MCF 10A (cell line): Measurements from ENCODE around the gene C2CD4D. TPM values are rescaled to one million over a fixed set of nuclear protein-coding genes. Genes with fewer than 3 reads are reported as not detected.

ENCODE experiments used
- BruUV-seq: library from RNA; stranded (reverse); fragments of 400-500 nt; replicated peaks from 2 replicates; lab custom pipeline; 2021; lab: Mats Ljungman, UMichigan
- CTCF ChIA-PET: fragments of 300-600 bp; sonication (Branson Sonifier 250); formaldehyde crosslinking; extraction: SDS; loops from one replicate; lab custom pipeline; 2021; ENCODE audit warnings: antibody characterized with exemption, inconsistent platforms; lab: Yijun Ruan, JAX
- POLR2A ChIA-PET: fragments of 300-600, 350-650 bp; sonication (Branson Sonifier 250); formaldehyde crosslinking; extraction: SDS; loops from one replicate; lab custom pipeline; 2020; ENCODE audit warnings: antibody characterized with exemption, inconsistent platforms; lab: Yijun Ruan, JAX
- DNase-seq: peaks from one replicate; pipeline ENCODE4 v3.0.0-alpha.2; 2018; ENCODE audit not compliant: unreplicated experiment
- H3K27ac Mint-ChIP-seq: one replicate; pipeline ENCODE4 v1.8.0; 2022; ENCODE audit warnings: mild to moderate bottlenecking, low read depth, mixed read lengths; ENCODE audit not compliant: unreplicated experiment
- H3K27me3 Mint-ChIP-seq: one replicate; pipeline ENCODE4 v1.8.0; 2022; ENCODE audit warnings: mixed read lengths; ENCODE audit not compliant: insufficient read depth, unreplicated experiment
- H3K36me3 Mint-ChIP-seq: one replicate; pipeline ENCODE4 v1.8.0; 2022; ENCODE audit warnings: mild to moderate bottlenecking, moderate library complexity, mixed read lengths; ENCODE audit not compliant: insufficient read depth, unreplicated experiment
- H3K4me1 Mint-ChIP-seq: one replicate; pipeline ENCODE4 v1.8.0; 2022; ENCODE audit warnings: mixed read lengths; ENCODE audit not compliant: insufficient read depth, unreplicated experiment
- H3K4me3 Mint-ChIP-seq: one replicate; pipeline ENCODE4 v1.8.0; 2022; ENCODE audit warnings: mild to moderate bottlenecking, moderate library complexity, mixed read lengths; ENCODE audit not compliant: unreplicated experiment
- H3K9me3 Mint-ChIP-seq: one replicate; pipeline ENCODE4 v1.8.0; 2022; ENCODE audit warnings: mixed read lengths; ENCODE audit not compliant: unreplicated experiment
- intact Hi-C: fragments of 100-400 bp; cut with micrococcal nuclease; formaldehyde crosslinking; loops from 2 replicates; pipeline ENCODE4 v1.14.1; 2022
- total RNA-seq: library from RNA; stranded (reverse); gene quantifications from 2 replicates; pipeline ENCODE4 v1.2.3, GENCODE V29; 2022
- TF ChIP-seq, protein P1 (sequence below): fragments of 200-600 bp; IDR thresholded peaks from one replicate; pipeline ENCODE4 v1.8.0; 2022; ENCODE audit warnings: antibody characterized with exemption, mild to moderate bottlenecking; ENCODE audit not compliant: unreplicated experiment

The C2CD4D gene
- total RNA-seq, 1 experiment from 2014 or later, result not detected

DNA sequence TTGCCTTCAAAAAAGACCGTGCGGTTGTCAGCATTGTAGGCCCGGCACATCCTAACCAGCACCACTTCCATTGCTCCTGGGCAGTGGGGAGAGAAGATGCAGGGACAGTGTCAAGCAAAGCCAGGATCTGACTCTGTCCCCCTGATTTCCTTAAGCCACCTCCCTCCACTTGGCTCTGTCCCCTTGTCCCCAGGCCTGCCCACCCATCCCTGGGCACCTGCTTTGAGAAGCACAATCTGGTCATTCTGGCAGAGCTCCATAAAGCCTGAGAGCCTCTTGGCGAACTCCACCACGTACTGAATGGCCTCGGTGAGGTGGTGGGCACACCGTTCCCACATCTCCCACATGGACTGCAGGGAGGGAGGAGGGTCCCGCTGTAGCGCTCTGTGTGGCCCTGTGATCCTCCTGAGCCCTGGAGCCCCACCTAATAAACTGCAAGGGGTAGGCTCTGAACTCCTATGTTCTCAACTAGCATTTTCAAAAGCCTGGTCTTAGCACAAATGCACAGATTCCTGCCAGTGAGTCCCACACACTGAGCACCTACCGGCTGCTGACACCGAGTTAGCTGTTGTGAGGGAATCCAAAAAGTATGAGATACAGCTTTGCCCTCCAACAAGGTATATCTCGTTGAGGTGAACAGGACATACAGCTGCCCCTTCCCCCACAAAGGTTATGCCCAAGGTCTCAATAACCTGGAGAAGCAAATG is 26.2 kb downstream of the C2CD4D start:
- POLR2A ChIA-PET, result interaction anchor here (0.6 kb wide), 1 partner anchor 462 kb away, joined by 4 read pairs; no protein-coding TSS in a partner anchor
- intact Hi-C loops, result no loop called here
- CTCF ChIA-PET, result interaction anchor here (0.6 kb wide), 1 partner anchor 36 kb away, joined by 3 read pairs; no protein-coding TSS in a partner anchor
- Mint-ChIP-seq H3K27me3 (peaks cover 7% of the 10 kb centered on the region), H3K36me3 (no peaks in the 10 kb centered on the region), H3K4me3 (no peak overlapping the region), H3K27ac (no peak overlapping the region), H3K4me1 (no peaks in the 10 kb centered on the region), H3K9me3 (no peaks in the 10 kb centered on the region)
- BruUV-seq, result no TSS peak
- DNase-seq, result no peak
- TF ChIP-seq, protein P1, sequence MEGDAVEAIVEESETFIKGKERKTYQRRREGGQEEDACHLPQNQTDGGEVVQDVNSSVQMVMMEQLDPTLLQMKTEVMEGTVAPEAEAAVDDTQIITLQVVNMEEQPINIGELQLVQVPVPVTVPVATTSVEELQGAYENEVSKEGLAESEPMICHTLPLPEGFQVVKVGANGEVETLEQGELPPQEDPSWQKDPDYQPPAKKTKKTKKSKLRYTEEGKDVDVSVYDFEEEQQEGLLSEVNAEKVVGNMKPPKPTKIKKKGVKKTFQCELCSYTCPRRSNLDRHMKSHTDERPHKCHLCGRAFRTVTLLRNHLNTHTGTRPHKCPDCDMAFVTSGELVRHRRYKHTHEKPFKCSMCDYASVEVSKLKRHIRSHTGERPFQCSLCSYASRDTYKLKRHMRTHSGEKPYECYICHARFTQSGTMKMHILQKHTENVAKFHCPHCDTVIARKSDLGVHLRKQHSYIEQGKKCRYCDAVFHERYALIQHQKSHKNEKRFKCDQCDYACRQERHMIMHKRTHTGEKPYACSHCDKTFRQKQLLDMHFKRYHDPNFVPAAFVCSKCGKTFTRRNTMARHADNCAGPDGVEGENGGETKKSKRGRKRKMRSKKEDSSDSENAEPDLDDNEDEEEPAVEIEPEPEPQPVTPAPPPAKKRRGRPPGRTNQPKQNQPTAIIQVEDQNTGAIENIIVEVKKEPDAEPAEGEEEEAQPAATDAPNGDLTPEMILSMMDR, result no peak

DNA sequence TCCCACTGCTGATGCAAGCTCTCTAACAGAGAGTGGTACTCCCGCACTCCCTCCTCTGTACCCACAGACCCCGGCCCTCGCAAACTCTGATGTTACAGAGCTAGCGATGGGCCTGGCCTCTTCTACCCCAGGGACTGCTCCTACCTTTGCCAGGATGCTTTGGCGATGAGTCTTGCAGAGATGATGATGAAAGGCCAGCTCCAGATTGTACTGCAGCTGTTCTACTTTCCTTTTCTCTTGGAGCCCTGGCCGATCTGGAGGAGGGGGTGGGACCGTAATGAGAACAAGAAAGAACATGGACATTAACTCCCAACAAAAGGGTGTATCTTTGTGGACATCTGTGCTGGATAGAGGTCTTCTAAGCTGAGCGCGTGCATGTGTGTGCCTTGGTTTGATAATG is 28.4 kb downstream of the C2CD4D start:
- TF ChIP-seq, protein P1, result no peak
- Mint-ChIP-seq H3K9me3 (no peaks in the 10 kb centered on the region), H3K4me3 (no peak overlapping the region), H3K27me3 (peaks cover 25% of the 10 kb centered on the region), H3K27ac (peak overlapping the region; percentile 3), H3K4me1 (no peaks in the 10 kb centered on the region), H3K36me3 (no peaks in the 10 kb centered on the region)
- no TSS peak for BruUV-seq
- ChIA-PET POLR2A (interaction anchor here (0.7 to 1.5 kb wide), 3 partner anchors 9 to 37 kb away, joined by 3 to 7 read pairs (median 3); partner anchors contain the start of gene TDRKH), CTCF (interaction anchor here (0.6 to 1.6 kb wide), 6 partner anchors 13 to 470 kb away, joined by 3 to 6 read pairs (median 4); no protein-coding TSS in a partner anchor)
- DNase-seq, result no peak
- intact Hi-C loops, result no loop called here

DNA sequence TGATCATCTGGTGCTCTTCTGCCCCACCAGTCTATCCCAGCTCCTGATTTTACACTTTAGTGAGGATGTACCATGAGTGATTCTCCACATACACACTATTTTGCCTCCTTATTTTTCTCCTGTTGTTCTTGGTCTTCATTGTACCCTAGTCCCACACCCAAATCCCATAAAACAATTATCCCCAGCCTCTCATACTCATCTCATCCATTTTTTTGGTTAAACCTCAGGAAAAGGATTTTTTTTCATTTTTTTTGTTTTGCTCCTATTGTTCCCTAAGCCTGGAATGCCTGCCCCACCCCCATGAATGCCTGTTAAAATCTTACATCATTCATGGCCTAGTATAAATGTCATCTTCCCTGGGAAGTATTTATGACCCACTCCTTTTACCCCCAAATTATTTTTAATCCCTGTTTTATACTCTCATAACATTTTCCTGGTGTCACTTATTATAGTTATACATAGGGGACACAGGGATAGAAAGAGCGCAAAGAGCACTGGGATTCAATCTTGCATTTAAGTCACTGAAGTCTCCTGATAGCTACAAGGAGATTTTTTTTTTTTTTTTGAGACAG is 29.5 kb downstream of the C2CD4D start:
- no peak for DNase-seq
- TF ChIP-seq, protein P1, result no peak
- ChIA-PET POLR2A (interaction anchor here (1.8 kb wide), 1 partner anchor 10 kb away, joined by 4 read pairs; no protein-coding TSS in a partner anchor), CTCF (interaction anchor here (0.6 kb wide), 1 partner anchor 38 kb away, joined by 5 read pairs; no protein-coding TSS in a partner anchor)
- no TSS peak for BruUV-seq
- no peak overlapping the region for H3K4me3 Mint-ChIP-seq
- no peaks in the 10 kb centered on the region for H3K36me3 Mint-ChIP-seq
- no peaks in the 10 kb centered on the region for H3K4me1 Mint-ChIP-seq
- intact Hi-C loops, result no loop called here
- peaks cover 36% of the 10 kb centered on the region for H3K27me3 Mint-ChIP-seq
- H3K9me3 Mint-ChIP-seq, result no peaks in the 10 kb centered on the region
- H3K27ac Mint-ChIP-seq, result no peak overlapping the region
